ENCODE measurements around the gene CNGB1.

DNA sequence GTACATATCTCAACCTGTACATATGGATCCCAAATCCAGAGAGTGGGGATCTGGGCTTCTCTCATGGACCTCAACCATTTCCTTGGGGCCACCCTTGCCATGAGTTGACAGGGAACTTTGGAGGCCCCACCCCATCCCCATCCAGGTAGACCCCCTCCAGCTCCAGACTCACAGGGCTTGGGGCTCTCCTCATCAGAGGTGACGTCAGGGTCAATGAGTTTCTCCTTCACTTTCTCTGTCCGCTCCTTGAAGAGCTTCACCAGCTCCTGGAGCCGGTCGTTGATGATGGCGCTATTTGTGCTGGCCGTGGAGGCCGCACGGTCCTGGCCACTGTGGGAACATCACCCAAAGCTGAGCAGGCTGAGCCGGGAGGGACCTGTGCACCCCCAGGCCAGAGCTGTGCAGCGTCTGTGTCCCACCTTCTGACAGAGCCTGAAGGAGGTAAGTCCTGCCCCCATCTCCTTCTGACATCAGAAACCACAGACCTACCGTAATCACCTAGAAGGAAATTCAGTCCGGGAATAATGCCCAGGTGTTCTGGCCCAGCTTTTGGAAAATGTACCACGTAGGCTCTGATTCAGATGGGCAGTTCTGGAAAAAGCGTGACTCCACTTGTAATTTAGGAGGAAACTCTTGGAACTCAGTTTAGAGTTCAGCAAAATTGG, 50.6 kb downstream of the CNGB1 start:
- TF ChIP-seq TCF12 (IDR thresholded peaks at IDR 0.05; ENCODE audit: low read depth) (no peak), RAD21 (IDR thresholded peaks at IDR 0.05; ENCODE audit: low read depth) (no peak), TEAD4 (IDR thresholded peaks at IDR 0.05) (no peak), TAF1 (IDR thresholded peaks at IDR 0.05; ENCODE audit: low read depth) (no peak), REST (IDR thresholded peaks at IDR 0.05; ENCODE audit: low read depth) (no peak), ZBTB7A (IDR thresholded peaks at IDR 0.05; ENCODE audit: low read depth) (no peak), YY1 (IDR thresholded peaks at IDR 0.05; ENCODE audit: low read depth) (no peak), CEBPB (IDR thresholded peaks at IDR 0.05) (no peak)
